KMS-11 (cell line): ENCODE measurements around the gene CDKN2AIPNL.

ENCODE experiments used
- H2AFZ ChIP-seq: fragments of 200-600 bp; sonication (generic); 2 replicates; pipeline ENCODE4 v1.6.1; 2016; ENCODE audit warnings: antibody characterized with exemption, mixed run types, low read depth
- H3K27ac ChIP-seq: fragments of 200-600 bp; sonication (generic); 2 replicates; pipeline ENCODE4 v1.6.1; 2016; ENCODE audit warnings: mild to moderate bottlenecking, mixed run types
- H3K27me3 ChIP-seq: fragments of 200-600 bp; sonication (generic); 2 replicates; pipeline ENCODE4 v1.6.1; 2017; ENCODE audit warnings: mild to moderate bottlenecking, low read depth, mixed run types, moderate library complexity; ENCODE audit not compliant: insufficient read depth
- H3K36me3 ChIP-seq: fragments of 200-600 bp; sonication (generic); 2 replicates; pipeline ENCODE4 v1.6.1; 2017; ENCODE audit warnings: mild to moderate bottlenecking, mixed run types; ENCODE audit not compliant: insufficient read depth
- H3K4me1 ChIP-seq: fragments of 200-600 bp; sonication (generic); 2 replicates; pipeline ENCODE4 v1.6.1; 2016; ENCODE audit warnings: mild to moderate bottlenecking, low read depth, mixed run types; ENCODE audit not compliant: poor library complexity, severe bottlenecking
- H3K4me2 ChIP-seq: fragments of 200-600 bp; sonication (generic); 2 replicates; pipeline ENCODE4 v1.7.0; 2016; ENCODE audit warnings: mild to moderate bottlenecking, mixed run types
- H3K4me3 ChIP-seq: fragments of 200-600 bp; sonication (generic); IDR thresholded peaks from 2 replicates; pipeline ENCODE4 v1.6.1; 2017; ENCODE audit warnings: low read depth, low read length, mixed read lengths; ENCODE audit not compliant: insufficient read depth
- H3K79me2 ChIP-seq: fragments of 200-600 bp; sonication (generic); 2 replicates; pipeline ENCODE4 v1.6.1; 2016; ENCODE audit warnings: low read depth, mixed run types; ENCODE audit not compliant: insufficient read depth
- H3K9ac ChIP-seq: fragments of 200-600 bp; sonication (generic); 2 replicates; pipeline ENCODE4 v1.6.1; 2016; ENCODE audit warnings: mild to moderate bottlenecking, mixed run types
- H4K20me1 ChIP-seq: fragments of 200-600 bp; sonication (generic); 2 replicates; pipeline ENCODE4 v1.6.1; 2016; ENCODE audit warnings: mild to moderate bottlenecking, mixed run types; ENCODE audit not compliant: insufficient read depth
- CTCF ChIP-seq: fragments of 200-600 bp; sonication (generic); conservative IDR thresholded peaks from 2 replicates; pipeline ENCODE4 v1.6.1; 2017; ENCODE audit warnings: low read depth, mild to moderate bottlenecking, antibody characterized with exemption, low read length, moderate library complexity, mixed read lengths

The CDKN2AIPNL gene

GRCh38 chr5:134449167-134449566 lies 37.5 kb upstream of the CDKN2AIPNL start:
- peaks cover 7% of the 10 kb centered on the region for H3K4me1 ChIP-seq
- TF ChIP-seq CTCF = no peak

GRCh38 chr5:134447815-134448520 lies 36.3 kb upstream of the CDKN2AIPNL start:
- H3K36me3 ChIP-seq = no peaks in the 10 kb centered on the region
- no peak overlapping the region for H2AFZ ChIP-seq
- H3K4me3 ChIP-seq = no peak overlapping the region
- H3K4me1 ChIP-seq = peaks cover 8% of the 10 kb centered on the region
- TF ChIP-seq CTCF = no peak
- no peaks in the 10 kb centered on the region for H3K79me2 ChIP-seq
- no peak overlapping the region for H3K27ac ChIP-seq
- no peaks in the 10 kb centered on the region for H4K20me1 ChIP-seq
- no peak overlapping the region for H3K4me2 ChIP-seq
- no peaks in the 10 kb centered on the region for H3K27me3 ChIP-seq
- H3K9ac ChIP-seq = no peak overlapping the region

More at GRCh38 chr5:134449167-134449566, 37.5 kb upstream of the CDKN2AIPNL start:
- Histone ChIP-seq H3K27me3 (no peaks in the 10 kb centered on the region), H3K27ac (no peak overlapping the region), H3K4me2 (no peak overlapping the region), H3K79me2 (no peaks in the 10 kb centered on the region), H3K9ac (no peak overlapping the region), H3K36me3 (no peaks in the 10 kb centered on the region), H3K4me3 (no peak overlapping the region), H4K20me1 (no peaks in the 10 kb centered on the region), H2AFZ (no peak overlapping the region)

- H3K27me3 ChIP-seq = no peaks in the 10 kb centered on the region
- no peak overlapping the region for H3K4me2 ChIP-seq
- no peak overlapping the region for H2AFZ ChIP-seq
- no peak overlapping the region for H3K4me3 ChIP-seq
- no peaks in the 10 kb centered on the region for H3K36me3 ChIP-seq
- H3K79me2 ChIP-seq = no peaks in the 10 kb centered on the region
- peaks cover 8% of the 10 kb centered on the region for H3K4me1 ChIP-seq
- no peak overlapping the region for H3K9ac ChIP-seq
- H4K20me1 ChIP-seq = no peaks in the 10 kb centered on the region
- no peak overlapping the region for H3K27ac ChIP-seq
- no peak for TF ChIP-seq CTCF
These were observed 35.3 kb upstream of the CDKN2AIPNL start for GRCh38 chr5:134446938-134447337.

GRCh38 chr5:134445856-134446818 lies 34.5 kb upstream of the CDKN2AIPNL start:
- Histone ChIP-seq H3K4me3 (no peak overlapping the region), H3K4me1 (peaks cover 8% of the 10 kb centered on the region), H4K20me1 (no peaks in the 10 kb centered on the region), H2AFZ (no peak overlapping the region), H3K27me3 (no peaks in the 10 kb centered on the region), H3K9ac (no peak overlapping the region), H3K27ac (no peak overlapping the region), H3K79me2 (no peaks in the 10 kb centered on the region), H3K36me3 (no peaks in the 10 kb centered on the region), H3K4me2 (no peak overlapping the region)
- no peak for TF ChIP-seq CTCF
